Left lung (tissue), 10 donors: ENCODE data around the gene TLK1. TPM values are rescaled to one million over a fixed set of nuclear protein-coding genes. Genes with fewer than 3 reads are reported as not detected.

ENCODE experiments used
- ATAC-seq: fragments of 200-7000 bp; cut with Tn5 transposase; one replicate; pipeline ENCODE4 v1.9.1; 2020; ENCODE audit warnings: moderate library complexity
- DNase-seq, 4 donors: peaks; one replicate each; pipeline ENCODE4 v3.0.0-alpha.2; 2013 to 2020
- H3K27ac ChIP-seq, 2 donors: fragments of 200-600 bp; sonication (generic) in 1 of 2; one replicate each; pipeline versions ENCODE4 v1.5.0 to v1.8.0; 2020 to 2021
- H3K27me3 ChIP-seq, 2 donors: fragments of 200-600 bp; sonication (generic) in 1 of 2; one replicate each; pipeline versions ENCODE4 v1.5.0 to v1.8.0; 2020 to 2021
- H3K36me3 ChIP-seq, 2 donors: fragments of 200-600 bp; sonication (generic) in 1 of 2; one replicate each; pipeline versions ENCODE4 v1.5.0 to v1.8.0; 2020 to 2021
- H3K4me1 ChIP-seq, 2 donors: fragments of 200-600 bp; one replicate each; pipeline ENCODE4 v1.8.0; 2021
- H3K4me3 ChIP-seq, 2 donors: fragments of 200-600 bp; sonication (generic) in 1 of 2; one replicate each; pipeline versions ENCODE4 v1.5.0 to v1.8.0; 2020 to 2021; ENCODE audit warnings: mild to moderate bottlenecking in 1 of 2
- H3K9me3 ChIP-seq, 2 donors: fragments of 200-600 bp; sonication (generic) in 1 of 2; one replicate each; pipeline versions ENCODE4 v1.5.0 to v1.8.0; 2020 to 2021
- intact Hi-C, 2 donors: fragments of 100-400 bp; cut with DNase I; formaldehyde crosslinking; loops; one replicate each; pipeline versions ENCODE4 v1.11.2 to v1.14.2; 2022
- polyA plus RNA-seq, 6 donors: library from polyadenylated mRNA; unstranded; fragments of 120-200 nt; gene quantifications; one replicate each; pipeline ENCODE4 v1.2.1, GENCODE V29; 2013; ENCODE audit not compliant: insufficient read length in 6 of 6
- total RNA-seq, 2 donors: library from RNA; stranded (reverse); fragmentation: NEBNext Ultra II Directional; extraction: Animal tissue kit (Norgen Biotek cat#: 25700); gene quantifications; one replicate each; pipeline ENCODE4 v1.2.1, GENCODE V29; 2021
- TF ChIP-seq, protein P1 (sequence below), 2 donors: fragments of 200-600 bp; sonication (generic) in 1 of 2; IDR thresholded peaks; one replicate each; pipeline versions ENCODE4 v1.5.0 to v1.8.0; 2021; ENCODE audit warnings: antibody characterized with exemption in 2 of 2
- donor health status: DM: no; HTN: yes; CAD: no.
- donor health status: DM: no; HTN: no; CAD: no.

The TLK1 gene
- total and polyA plus RNA-seq, 8 donors = 35.3 to 49.8 (median 40.4) TPM

DNA sequence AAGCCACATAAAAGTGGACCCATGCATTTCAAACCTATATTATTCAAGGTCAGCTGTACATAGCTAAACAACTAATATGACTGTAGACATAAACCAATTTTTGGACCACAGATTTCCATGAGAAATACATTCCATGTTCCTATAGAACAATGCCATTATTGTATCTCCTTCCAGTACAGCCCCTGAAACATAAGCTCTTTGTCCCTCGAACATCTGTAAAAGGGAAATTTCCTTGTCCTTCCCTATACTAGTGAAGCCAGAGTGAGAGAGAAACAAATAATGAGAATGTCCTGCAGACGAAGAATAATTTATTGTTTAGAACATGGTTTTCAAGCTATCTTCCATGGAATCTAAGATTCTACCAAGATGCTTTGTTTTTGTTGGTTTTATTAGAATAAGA is 156.3 kb downstream of the TLK1 start:
- peaks cover 0 to 63% of the 10 kb centered on the region in 2 donors for H3K36me3 ChIP-seq
- H3K27ac ChIP-seq = no peak overlapping the region
- no peak overlapping the region for H3K4me3 ChIP-seq
- DNase-seq (no peak), ATAC-seq (no peak)
- H3K27me3 ChIP-seq = no peaks in the 10 kb centered on the region
- no peaks in the 10 kb centered on the region for H3K4me1 ChIP-seq
- TF ChIP-seq, protein P1, sequence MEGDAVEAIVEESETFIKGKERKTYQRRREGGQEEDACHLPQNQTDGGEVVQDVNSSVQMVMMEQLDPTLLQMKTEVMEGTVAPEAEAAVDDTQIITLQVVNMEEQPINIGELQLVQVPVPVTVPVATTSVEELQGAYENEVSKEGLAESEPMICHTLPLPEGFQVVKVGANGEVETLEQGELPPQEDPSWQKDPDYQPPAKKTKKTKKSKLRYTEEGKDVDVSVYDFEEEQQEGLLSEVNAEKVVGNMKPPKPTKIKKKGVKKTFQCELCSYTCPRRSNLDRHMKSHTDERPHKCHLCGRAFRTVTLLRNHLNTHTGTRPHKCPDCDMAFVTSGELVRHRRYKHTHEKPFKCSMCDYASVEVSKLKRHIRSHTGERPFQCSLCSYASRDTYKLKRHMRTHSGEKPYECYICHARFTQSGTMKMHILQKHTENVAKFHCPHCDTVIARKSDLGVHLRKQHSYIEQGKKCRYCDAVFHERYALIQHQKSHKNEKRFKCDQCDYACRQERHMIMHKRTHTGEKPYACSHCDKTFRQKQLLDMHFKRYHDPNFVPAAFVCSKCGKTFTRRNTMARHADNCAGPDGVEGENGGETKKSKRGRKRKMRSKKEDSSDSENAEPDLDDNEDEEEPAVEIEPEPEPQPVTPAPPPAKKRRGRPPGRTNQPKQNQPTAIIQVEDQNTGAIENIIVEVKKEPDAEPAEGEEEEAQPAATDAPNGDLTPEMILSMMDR (IDR thresholded peaks at IDR 0.05) = no peak
- intact Hi-C loops = no loop called here
- no peaks in the 10 kb centered on the region for H3K9me3 ChIP-seq

DNA sequence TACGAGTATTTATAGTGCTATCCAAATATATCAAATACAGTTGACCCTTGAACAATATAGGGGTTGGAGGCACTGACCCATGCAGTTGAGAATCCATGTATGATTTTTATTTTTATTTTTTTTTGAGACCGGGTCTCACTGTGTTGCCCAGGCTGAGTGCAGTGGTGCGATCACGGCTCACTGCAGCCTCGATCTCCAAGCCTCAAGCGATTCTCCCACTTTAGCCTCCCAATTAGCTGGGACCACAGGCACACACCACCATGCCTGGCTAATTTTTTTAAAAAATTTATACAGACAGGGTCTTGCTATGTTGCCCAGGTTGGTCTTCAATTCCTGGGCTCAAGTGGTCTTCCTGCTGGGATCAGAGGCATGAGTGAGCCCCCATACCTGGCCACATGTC is 161.0 kb downstream of the TLK1 start:
- intact Hi-C loops = no loop called here

DNA sequence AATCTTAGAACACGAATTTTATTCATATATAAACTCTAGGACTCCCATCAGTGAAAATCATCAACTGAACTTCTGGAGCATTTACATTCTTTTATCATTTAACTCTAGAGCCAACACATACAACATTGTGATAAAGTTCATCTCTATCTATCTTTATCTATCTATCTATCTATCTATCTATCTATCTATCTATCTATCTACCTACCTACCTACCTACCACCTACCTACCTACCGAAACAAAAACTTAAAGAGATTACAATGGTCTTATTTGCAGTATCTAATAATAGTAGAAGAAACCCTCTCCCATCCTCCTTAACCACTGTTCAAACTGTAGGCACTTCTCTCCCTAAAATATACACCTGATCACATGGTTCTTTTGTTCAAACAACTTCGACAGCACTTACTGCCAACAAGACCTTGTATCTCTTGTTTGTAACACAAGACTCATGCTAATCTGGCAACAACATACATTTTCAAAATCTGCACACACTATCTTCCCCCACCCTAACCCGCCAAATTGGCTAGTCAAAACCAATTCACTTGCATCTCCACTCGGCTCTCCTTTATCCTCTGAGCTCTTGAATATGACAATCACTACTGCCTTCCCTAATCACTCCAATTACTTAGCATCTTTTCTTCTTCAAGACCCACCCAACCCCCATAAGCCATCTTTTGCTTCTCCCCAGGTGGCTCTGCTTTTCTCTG is 162.6 kb downstream of the TLK1 start:
- H3K4me3 ChIP-seq = no peak overlapping the region
- peaks cover 0 to 71% of the 10 kb centered on the region in 2 donors for H3K36me3 ChIP-seq
- H3K4me1 ChIP-seq = no peaks in the 10 kb centered on the region
- H3K27ac ChIP-seq = no peak overlapping the region
- ATAC-seq (peak; percentile 76), DNase-seq (no peak)
- TF ChIP-seq, protein P1 (IDR thresholded peaks at IDR 0.05) = no peak
- H3K9me3 ChIP-seq = no peaks in the 10 kb centered on the region
- H3K27me3 ChIP-seq = no peaks in the 10 kb centered on the region
- intact Hi-C loops = no loop called here

More for the DNA sequence above, 161.0 kb downstream of the TLK1 start:
- TF ChIP-seq, protein P1 (IDR thresholded peaks at IDR 0.05) = no peak
- DNase-seq (no peak), ATAC-seq (no peak)
- no peaks in the 10 kb centered on the region for H3K27me3 ChIP-seq
- H3K9me3 ChIP-seq = no peaks in the 10 kb centered on the region
- H3K27ac ChIP-seq = no peak overlapping the region
- no peak overlapping the region for H3K4me3 ChIP-seq
- H3K4me1 ChIP-seq = no peaks in the 10 kb centered on the region
- H3K36me3 ChIP-seq = peaks cover 0 to 71% of the 10 kb centered on the region in 2 donors

DNA sequence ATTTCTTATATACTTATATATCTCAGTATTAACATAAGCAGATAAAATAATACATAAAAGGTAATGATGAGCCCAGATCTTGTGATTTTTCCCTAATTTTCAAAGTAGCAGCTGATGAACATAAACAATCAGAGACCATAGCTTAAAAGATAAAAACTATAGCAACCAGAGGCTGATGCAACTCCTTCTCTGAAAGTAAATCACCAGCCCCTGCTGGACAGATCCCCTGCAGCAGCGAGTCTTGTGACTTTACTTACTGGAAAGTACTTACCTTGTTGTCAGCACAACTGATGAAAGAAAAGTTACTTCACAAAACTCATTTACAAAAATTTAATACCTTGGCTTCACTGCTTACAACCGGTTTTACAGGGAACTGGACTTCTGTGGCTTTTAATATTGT is 164.4 kb downstream of the TLK1 start:
- no peak for DNase-seq
- intact Hi-C loops = no loop called here
- TF ChIP-seq, protein P1 (IDR thresholded peaks at IDR 0.05) = no peak
- ATAC-seq = no peak
- H3K27me3 ChIP-seq = no peaks in the 10 kb centered on the region
- peaks cover 0 to 72% of the 10 kb centered on the region in 2 donors for H3K36me3 ChIP-seq
- no peak overlapping the region for H3K27ac ChIP-seq
- H3K4me1 ChIP-seq = no peaks in the 10 kb centered on the region
- H3K4me3 ChIP-seq = no peak overlapping the region
- no peaks in the 10 kb centered on the region for H3K9me3 ChIP-seq

DNA sequence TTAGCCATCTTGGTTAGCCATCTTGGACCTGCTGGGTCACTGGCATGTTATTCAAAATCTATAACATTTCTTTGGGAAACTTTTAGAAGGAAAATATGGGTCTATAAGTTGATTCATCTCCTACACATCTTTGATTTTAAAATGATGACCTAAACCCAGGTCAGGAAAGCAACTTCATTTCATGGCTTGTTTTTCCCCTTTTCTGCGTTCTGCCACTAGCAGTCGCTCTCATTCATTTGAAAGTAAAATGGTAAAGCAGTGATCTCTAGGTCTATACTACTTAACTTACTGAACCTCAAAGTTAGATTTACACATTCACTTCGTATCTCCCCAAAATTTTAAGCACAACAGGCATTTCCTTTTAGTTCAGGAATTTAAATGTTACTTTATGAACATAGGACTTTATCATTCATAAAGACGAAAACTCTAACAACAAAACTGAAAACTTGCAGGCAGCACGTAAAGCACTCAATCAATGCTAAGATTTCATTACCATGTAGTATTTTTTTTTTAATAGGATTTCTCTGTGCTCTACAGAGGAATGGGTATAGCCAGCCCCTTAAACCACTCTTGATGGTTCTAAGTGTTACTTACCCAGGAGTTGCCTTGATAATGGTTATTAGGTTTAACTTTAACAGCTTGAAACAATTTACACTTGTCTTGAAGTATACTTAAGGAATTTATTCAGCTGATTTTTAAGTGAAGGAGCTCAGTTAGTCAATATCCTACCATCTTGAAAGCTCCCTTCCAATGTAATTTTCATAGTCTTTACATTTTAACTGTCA is 169.1 kb downstream of the TLK1 start:
- peaks cover 0 to 69% of the 10 kb centered on the region in 2 donors for H3K36me3 ChIP-seq
- ATAC-seq = peak; percentile 92
- no peaks in the 10 kb centered on the region for H3K9me3 ChIP-seq
- DNase-seq = no peak
- no peaks in the 10 kb centered on the region for H3K27me3 ChIP-seq
- no peaks in the 10 kb centered on the region for H3K4me1 ChIP-seq
- no peak overlapping the region for H3K27ac ChIP-seq
- intact Hi-C loops = no loop called here
- TF ChIP-seq, protein P1 (IDR thresholded peaks at IDR 0.05) = no peak
- H3K4me3 ChIP-seq = no peak overlapping the region
